ENCODE measurements around the gene PSMB3.

The PSMB3 gene

DNA sequence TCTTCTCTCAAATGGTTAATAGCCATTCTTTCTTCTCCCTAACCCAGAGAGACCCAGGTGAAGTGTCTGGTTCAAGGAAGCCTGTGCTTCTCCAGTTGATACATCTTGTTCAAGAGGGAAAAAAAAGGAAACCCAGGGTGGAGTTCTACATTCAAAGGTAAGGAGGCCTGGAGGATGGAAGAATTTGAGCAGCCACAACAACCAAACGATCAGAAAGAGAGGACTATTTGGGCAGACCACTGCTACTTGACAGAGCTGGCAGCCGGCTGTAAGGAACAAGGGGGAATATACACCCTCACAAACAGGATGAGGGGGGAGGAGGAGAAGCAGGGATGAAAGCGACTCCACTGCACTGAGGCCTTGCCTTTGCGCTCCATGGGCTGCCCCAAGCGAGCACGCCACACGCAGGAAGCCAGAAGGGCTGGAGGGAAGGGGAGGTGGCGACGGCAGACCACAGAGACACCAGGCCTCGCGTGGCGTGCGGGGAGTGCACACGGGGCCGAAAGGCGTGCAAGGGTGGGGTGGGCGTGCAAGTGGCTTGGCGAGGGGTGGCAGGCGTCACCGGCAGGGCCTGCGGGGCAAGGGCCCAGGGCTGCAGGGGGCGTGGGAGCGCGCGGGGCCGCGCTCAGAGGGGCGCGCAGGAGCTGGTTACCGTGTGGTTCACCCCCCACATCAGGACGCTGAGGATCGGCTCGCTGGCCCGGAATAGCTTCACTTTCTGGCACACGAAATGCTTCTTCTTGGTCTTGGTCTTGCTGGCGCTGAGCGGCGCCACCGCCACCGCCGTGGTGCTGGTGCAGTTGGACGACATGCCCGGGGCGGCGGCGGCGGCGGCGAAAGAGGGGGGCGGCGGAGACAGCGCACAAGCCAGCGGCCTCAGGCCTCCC lies 46.3 kb downstream of the PSMB3 start:
- peak; percentile 21 for DNase-seq

DNA sequence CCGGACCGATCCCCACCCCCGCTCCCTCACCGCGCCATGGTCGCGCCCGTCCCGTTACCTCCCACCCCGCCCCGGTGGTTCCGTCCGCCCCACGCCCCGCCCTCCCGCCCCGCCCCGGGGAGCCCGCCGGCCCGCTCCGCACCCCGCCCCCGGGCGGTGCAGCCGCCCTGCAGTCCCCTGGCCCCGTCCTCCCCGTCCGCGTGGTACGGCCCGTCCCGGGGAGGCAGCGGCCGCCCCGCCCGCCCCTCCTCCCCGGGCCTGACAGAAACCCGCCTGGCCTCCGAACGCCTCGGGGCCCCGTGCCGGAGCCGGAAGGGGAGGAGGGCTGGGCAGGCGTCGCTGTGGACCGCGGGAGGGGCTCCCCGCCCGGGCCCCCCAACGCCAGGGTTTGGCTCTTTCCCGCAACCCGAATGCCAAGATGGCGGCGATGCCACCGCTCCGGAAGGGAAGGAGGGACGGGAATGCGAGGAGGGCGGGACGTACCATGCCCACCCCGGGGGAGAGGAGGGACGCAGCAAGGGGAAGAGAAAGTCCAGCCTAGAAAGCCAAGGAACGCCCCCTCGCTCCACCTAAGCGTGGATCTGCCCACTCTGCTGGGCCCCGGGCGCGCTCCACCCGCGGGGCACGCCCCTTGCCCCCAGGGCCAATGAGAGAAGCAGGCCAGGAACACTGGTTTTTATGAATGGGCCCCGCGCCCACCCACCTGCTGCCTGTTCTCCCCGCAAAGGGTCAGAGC lies 47.1 kb downstream of the PSMB3 start, which contains the start of gene PIP4K2B:
PIP4K2B (minus strand) TSS at position 56 of the 736 bp plus-strand sequence. CDS start 132 bp downstream, outside the sequence.
- DNase-seq = peak; percentile 85

DNA sequence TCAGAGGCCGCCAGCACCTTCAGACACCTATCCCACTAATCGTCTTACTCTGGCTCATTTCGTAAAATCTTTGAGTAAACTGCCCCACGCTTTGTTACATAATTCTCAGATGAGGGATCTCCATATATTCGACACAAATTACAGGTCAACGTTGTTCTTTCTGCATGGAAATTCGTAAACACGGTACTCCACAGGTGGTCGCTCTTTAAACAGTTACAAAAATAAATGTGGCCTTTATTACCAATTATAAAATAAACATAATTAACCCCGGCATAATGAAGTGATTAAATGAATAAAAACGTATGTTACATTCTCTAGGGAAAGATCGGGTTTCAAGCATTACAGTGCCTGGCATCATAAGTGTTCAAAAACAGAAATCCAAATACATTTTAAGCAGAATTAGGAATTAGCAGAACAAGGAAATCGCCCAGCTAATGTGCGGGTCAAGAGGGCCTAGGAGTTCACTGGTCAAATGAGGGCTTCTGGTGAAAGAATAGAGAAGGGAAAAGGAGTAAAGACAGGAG lies 47.8 kb downstream of the PSMB3 start:
- DNase-seq = no peak

DNA sequence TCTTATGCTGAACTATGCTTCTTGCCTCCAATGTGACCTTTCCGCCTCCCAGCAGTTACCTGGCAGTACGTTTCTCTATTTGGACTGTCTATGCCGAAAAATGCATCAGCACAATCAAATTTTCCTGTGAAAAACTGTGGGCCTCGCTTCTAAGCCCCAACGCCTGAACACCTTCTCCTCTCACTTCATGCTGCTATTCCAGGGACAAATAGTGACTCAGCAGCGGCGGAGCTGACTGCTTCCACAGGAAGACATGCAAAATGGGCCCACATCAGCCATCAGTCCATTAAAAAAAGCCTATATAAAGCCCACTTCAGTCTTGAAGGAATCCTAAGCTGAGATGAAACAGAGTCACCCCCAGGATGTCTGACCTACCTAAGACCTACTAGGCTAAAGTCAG lies 57.3 kb downstream of the PSMB3 start:
- no peak for DNase-seq

Data from 8988T (cell line).